Hepatocyte (in vitro differentiated cells): ENCODE results near the gene ISM1. TPM values are rescaled to one million over a fixed set of nuclear protein-coding genes. Genes with fewer than 3 reads are reported as not detected.

ENCODE experiments used
- DNase-seq: peaks from one replicate; pipeline ENCODE4 v3.0.0-alpha.2; 2016; ENCODE audit warnings: low spot score
- H2AFZ ChIP-seq: fragments of 200-600 bp; sonication (generic); 2 replicates; pipeline ENCODE4 v1.6.0; 2016; ENCODE audit warnings: antibody characterized with exemption, mild to moderate bottlenecking
- H3K27ac ChIP-seq: fragments of 200-600 bp; sonication (generic); 2 replicates; pipeline ENCODE4 v1.5.1; 2016; ENCODE audit warnings: mild to moderate bottlenecking
- H3K27me3 ChIP-seq: fragments of 200-600 bp; sonication (generic); 2 replicates; pipeline ENCODE4 v1.6.1; 2016
- H3K36me3 ChIP-seq: fragments of 200-600 bp; sonication (generic); replicated peaks from 2 replicates; pipeline ENCODE4 v1.5.1; 2016; ENCODE audit warnings: low read depth; ENCODE audit not compliant: insufficient read depth
- H3K4me1 ChIP-seq: fragments of 200-600 bp; sonication (generic); 2 replicates; pipeline ENCODE4 v1.5.1; 2016; ENCODE audit warnings: mild to moderate bottlenecking, moderate library complexity; ENCODE audit not compliant: insufficient read depth
- H3K4me2 ChIP-seq: fragments of 200-600 bp; sonication (generic); 2 replicates; pipeline ENCODE4 v1.6.0; 2016
- H3K4me3 ChIP-seq: fragments of 200-600 bp; sonication (generic); 2 replicates; pipeline ENCODE4 v1.5.1; 2016; ENCODE audit warnings: mild to moderate bottlenecking
- H3K79me2 ChIP-seq: fragments of 200-600 bp; sonication (generic); 2 replicates; pipeline ENCODE4 v1.6.0; 2017; ENCODE audit warnings: mild to moderate bottlenecking
- H3K9me2 ChIP-seq: fragments of 200-600 bp; sonication (generic); replicated peaks from 2 replicates; pipeline ENCODE4 v1.6.0; 2017; ENCODE audit warnings: mild to moderate bottlenecking; ENCODE audit not compliant: insufficient read depth
- H3K9me3 ChIP-seq: fragments of 200-600 bp; sonication (generic); 2 replicates; pipeline ENCODE4 v1.5.1; 2016; ENCODE audit warnings: low read depth, mild to moderate bottlenecking
- H4K20me1 ChIP-seq: fragments of 200-600 bp; sonication (generic); 2 replicates; pipeline ENCODE4 v1.6.0; 2016; ENCODE audit warnings: mild to moderate bottlenecking; ENCODE audit not compliant: insufficient read depth, poor library complexity, severe bottlenecking
- CTCF ChIP-seq: fragments of 200-600 bp; sonication (generic); IDR thresholded peaks from 2 replicates; pipeline ENCODE4 v1.5.1; 2016; ENCODE audit warnings: antibody characterized with exemption, mild to moderate bottlenecking; ENCODE audit not compliant: poor library complexity
- EZH2 ChIP-seq: fragments of 200-600 bp; sonication (generic); IDR thresholded peaks from 2 replicates; pipeline ENCODE4 v1.6.1; 2016; ENCODE audit warnings: antibody characterized with exemption, mild to moderate bottlenecking, borderline replicate concordance
- EZH2phosphoT487 ChIP-seq: fragments of 200-600 bp; sonication (generic); IDR thresholded peaks from one replicate; pipeline ENCODE4 v1.6.1; 2018; ENCODE audit warnings: antibody characterized with exemption, mild to moderate bottlenecking, low read depth, moderate library complexity; ENCODE audit not compliant: unreplicated experiment, severe bottlenecking
- WGBS: methylation state at CpG from one replicate; pipeline ENCODE4 v1.1.6; 2016; ENCODE audit warnings: low lambda C conversion rate; ENCODE audit errors: missing lambda C conversion rate; 5-methylcytosine and 5-hydroxymethylcytosine counted together
- polyA plus RNA-seq: library from polyadenylated mRNA; unstranded; fragments of >200 nt; fragmentation: Nextera tagmentation; extraction: Ambion mirVana; gene quantifications from 2 replicates; pipeline ENCODE4 v1.2.1, GENCODE V29; 2016
- total RNA-seq: library from RNA; depleted of rRNA; stranded (reverse); fragments of >200 nt; gene quantifications from 2 replicates; pipeline ENCODE4 v1.2.3, GENCODE V29; 2014

The ISM1 gene
- total and polyA plus RNA-seq, 2 experiments from 2014 or later: 0.76 to 1.7 TPM

DNA sequence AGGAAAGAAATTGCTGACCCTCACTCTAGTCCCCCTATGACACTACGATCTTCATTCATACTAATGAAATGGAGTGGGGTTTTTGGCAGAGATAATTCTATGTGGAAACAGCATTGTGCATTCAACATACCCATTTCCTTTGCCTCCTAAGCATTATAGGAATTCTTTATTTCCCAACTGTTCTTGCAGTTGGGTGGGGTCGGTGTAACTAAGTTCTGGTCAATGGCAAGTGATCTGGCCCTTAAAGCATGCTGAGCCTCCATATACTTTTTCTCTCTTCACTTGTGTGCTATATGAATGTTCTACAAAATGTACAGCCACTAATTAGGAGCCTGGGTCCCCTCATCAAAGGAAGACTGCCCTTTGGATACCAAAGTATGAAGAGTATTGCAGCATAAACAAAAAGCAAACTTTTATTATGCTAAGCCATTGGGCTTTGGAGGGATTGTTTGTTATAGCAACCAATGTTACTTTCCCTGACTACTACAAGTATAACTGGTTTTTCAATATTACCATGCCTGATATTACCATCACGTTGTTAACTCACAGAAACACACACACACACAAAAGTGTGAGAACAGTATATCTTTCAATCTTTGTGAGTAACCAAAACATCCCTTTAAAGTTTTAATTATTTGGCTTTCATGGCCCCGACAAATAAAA lies 9.0 kb upstream of the ISM1 start:
- 74% methylated on average over 4 of the region's 4 CpGs for WGBS
- Histone ChIP-seq H3K27me3 (peaks cover 27% of the 10 kb centered on the region), H3K4me2 (no peak overlapping the region), H3K27ac (no peak overlapping the region), H3K9me3 (no peaks in the 10 kb centered on the region), H4K20me1 (no peaks in the 10 kb centered on the region), H3K4me1 (no peaks in the 10 kb centered on the region), H3K4me3 (no peak overlapping the region), H3K9me2 (no peaks in the 10 kb centered on the region), H2AFZ (no peak overlapping the region), H3K36me3 (no peaks in the 10 kb centered on the region), H3K79me2 (no peaks in the 10 kb centered on the region)
- TF ChIP-seq EZH2 (no peak), CTCF (no peak), EZH2phosphoT487 (no peak)
- DNase-seq: no peak

GRCh38 chr20:13212750-13213149 lies 8.3 kb upstream of the ISM1 start:
- Histone ChIP-seq H3K27me3 (peaks cover 32% of the 10 kb centered on the region), H3K4me3 (no peak overlapping the region), H3K36me3 (no peaks in the 10 kb centered on the region), H4K20me1 (no peaks in the 10 kb centered on the region), H2AFZ (no peak overlapping the region), H3K9me2 (no peaks in the 10 kb centered on the region), H3K4me1 (no peaks in the 10 kb centered on the region), H3K27ac (no peak overlapping the region), H3K79me2 (no peaks in the 10 kb centered on the region), H3K4me2 (no peak overlapping the region), H3K9me3 (no peaks in the 10 kb centered on the region)
- 63% methylated on average over 5 of the region's 5 CpGs for WGBS
- DNase-seq: no peak
- TF ChIP-seq EZH2phosphoT487 (no peak), CTCF (no peak), EZH2 (no peak)

DNA sequence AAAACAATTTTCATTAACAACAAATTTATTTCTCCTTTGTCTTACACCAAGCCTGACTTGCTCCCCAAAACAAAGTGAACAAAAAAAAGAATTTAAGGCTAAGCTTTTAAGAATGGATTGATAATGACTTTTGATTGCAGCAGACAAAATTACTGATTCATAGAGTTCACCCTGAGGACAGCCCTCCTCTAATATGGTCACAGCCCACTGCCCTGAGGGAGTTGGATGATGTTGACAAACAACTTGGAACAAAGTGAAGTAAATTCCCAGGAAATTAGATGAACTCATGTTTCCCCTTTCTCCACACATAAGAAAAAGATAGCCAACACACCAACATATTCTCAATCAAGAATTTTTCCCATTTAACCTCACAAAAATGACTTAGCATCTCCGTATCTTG lies 7.7 kb upstream of the ISM1 start:
- Histone ChIP-seq H3K4me1 (no peaks in the 10 kb centered on the region), H3K9me3 (no peaks in the 10 kb centered on the region), H2AFZ (no peak overlapping the region), H4K20me1 (no peaks in the 10 kb centered on the region), H3K27me3 (peaks cover 38% of the 10 kb centered on the region), H3K9me2 (no peaks in the 10 kb centered on the region), H3K4me2 (no peak overlapping the region), H3K36me3 (no peaks in the 10 kb centered on the region), H3K27ac (no peak overlapping the region), H3K79me2 (no peaks in the 10 kb centered on the region), H3K4me3 (no peak overlapping the region)
- DNase-seq: no peak
- TF ChIP-seq CTCF (no peak), EZH2phosphoT487 (no peak), EZH2 (no peak)
- 93% methylated on average over 1 of the region's 1 CpG for WGBS

DNA sequence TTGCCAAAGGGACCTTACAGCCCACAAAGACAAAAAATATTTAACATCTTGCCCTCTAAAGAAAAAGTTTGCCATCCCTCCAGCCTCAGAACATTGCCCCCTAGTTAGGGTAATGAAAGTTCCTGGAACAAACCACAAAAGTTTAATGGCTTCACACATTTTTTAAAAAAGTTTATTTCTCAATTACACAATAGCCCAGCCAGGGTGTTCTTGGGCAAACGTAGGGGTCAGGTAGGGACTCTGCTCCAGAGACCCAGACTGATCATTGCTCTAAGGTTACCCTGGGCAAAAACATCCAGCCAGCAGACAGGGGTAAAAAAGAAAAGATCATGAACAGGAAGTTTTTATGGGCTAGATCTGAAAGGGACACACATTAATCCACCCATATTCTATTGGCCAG lies 4.5 kb upstream of the ISM1 start:
- H3K27me3 ChIP-seq: peaks cover 63% of the 10 kb centered on the region
- TF ChIP-seq CTCF: no peak
- no peak for TF ChIP-seq EZH2
- no peak for TF ChIP-seq EZH2phosphoT487
- 50% methylated on average over 1 of the region's 1 CpG for WGBS
- H3K79me2 ChIP-seq: no peaks in the 10 kb centered on the region
- H3K4me2 ChIP-seq: no peak overlapping the region
- no peak overlapping the region for H3K4me3 ChIP-seq
- H3K27ac ChIP-seq: no peak overlapping the region
- no peaks in the 10 kb centered on the region for H4K20me1 ChIP-seq
- no peak for DNase-seq
- H2AFZ ChIP-seq: no peak overlapping the region
- peaks cover 16% of the 10 kb centered on the region for H3K4me1 ChIP-seq
- H3K9me2 ChIP-seq: no peaks in the 10 kb centered on the region
- no peaks in the 10 kb centered on the region for H3K36me3 ChIP-seq
- H3K9me3 ChIP-seq: no peaks in the 10 kb centered on the region
